K562 (cell line): ENCODE measurements around the gene PIM3. TPM values are rescaled to one million over a fixed set of nuclear protein-coding genes. Genes with fewer than 3 reads are reported as not detected.
A peak's percentile ranks its signal among the peaks of the same experiment; 100 is the strongest.

Experiments used
- ATAC-seq: fragments of 200-7000 bp; cut with Tn5 transposase; 3 replicates; pipeline ENCODE4 v1.9.1; 2020; ENCODE audit warnings: moderate library complexity
- BruUV-seq: library from RNA; stranded (reverse); fragments of 400-500 nt; replicated peaks from 2 replicates; lab custom pipeline; 2021; lab: Mats Ljungman, UMichigan
- CTCF ChIA-PET: fragments of 300-600 bp; formaldehyde crosslinking; extraction: SDS; loops from one replicate; lab custom pipeline; 2021; ENCODE audit warnings: low intra/inter-chr PET ratio; lab: Yijun Ruan, JAX
- POLR2A ChIA-PET: fragments of 300-600, 350-650 bp; sonication (Branson Sonifier 250); formaldehyde crosslinking; extraction: SDS; loops from one replicate; lab custom pipeline; 2021; ENCODE audit warnings: antibody characterized with exemption, inconsistent platforms; lab: Yijun Ruan, JAX
- DNase-seq, 4 experiments: peaks; one replicate each; pipeline versions ENCODE4 v3.0.0 to v3.0.0-alpha.2; 2011 to 2018; ENCODE audit warnings: low spot score in 3 of 4, mixed read lengths in 3 of 4; ENCODE audit errors: extremely low read depth in 1 of 4
- FAIRE-seq: peaks from 2 replicates; lab custom pipeline; 2011; peaks lifted over from hg19 to GRCh38; lab: Jason Lieb, UNC
- H2AFZ ChIP-seq: 2 replicates; pipeline ENCODE4 v1.6.0; 2011; ENCODE audit warnings: low read depth, low read length, control low read depth, inconsistent platforms
- H3K27ac ChIP-seq: fragments of 200-600 bp; 3 replicates; pipeline ENCODE4 v1.8.0; 2011; ENCODE audit warnings: low read depth, mild to moderate bottlenecking, control low read depth, inconsistent platforms, low read length, moderate library complexity, mixed read lengths; ENCODE audit errors: extremely low read depth
- H3K27me3 ChIP-seq, 2 experiments: fragments of 300-600 bp in 1 of 2; 2 replicates in 1 of 2; 3 replicates in 1 of 2; pipeline versions ENCODE4 v1.6.0 to v1.8.0; 2011; ENCODE audit warnings: inconsistent platforms in 2 of 2, low read length in 2 of 2, mild to moderate bottlenecking in 1 of 2, mixed read lengths in 1 of 2, moderate library complexity in 1 of 2; ENCODE audit not compliant: control insufficient read depth in 2 of 2, insufficient read depth in 2 of 2
- H3K36me3 ChIP-seq: fragments of 300-600 bp; 3 replicates; pipeline ENCODE4 v1.8.0; 2011; ENCODE audit warnings: mild to moderate bottlenecking, low read length, inconsistent platforms; ENCODE audit not compliant: control insufficient read depth, insufficient read depth
- H3K4me1 ChIP-seq, 2 experiments: fragments of 200-600 bp in 1 of 2; replicated peaks in 1 of 2; 2 replicates in 1 of 2; 3 replicates in 1 of 2; pipeline versions ENCODE4 v1.5.1 to v1.8.0; 2011; ENCODE audit warnings: inconsistent platforms in 2 of 2, low read length in 2 of 2, mild to moderate bottlenecking in 1 of 2, mixed read lengths in 1 of 2, moderate library complexity in 1 of 2; ENCODE audit not compliant: control insufficient read depth in 2 of 2, insufficient read depth in 2 of 2
- H3K4me2 ChIP-seq: 2 replicates; pipeline ENCODE4 v1.6.1; 2011; ENCODE audit warnings: low read length, control low read depth, inconsistent platforms, mixed read lengths; ENCODE audit not compliant: insufficient read depth
- H3K4me3 ChIP-seq: fragments of 200-600 bp; sonication (generic), shearing (Covaris generic); 2 replicates; pipeline ENCODE4 v1.5.1; 2016; ENCODE audit warnings: control low read depth, inconsistent platforms
- H3K79me2 ChIP-seq: fragments of 200-600 bp; 3 replicates; pipeline ENCODE4 v1.8.0; 2011; ENCODE audit warnings: low read length, inconsistent platforms; ENCODE audit not compliant: control insufficient read depth, insufficient read depth
- H3K9ac ChIP-seq, 2 experiments: 2 replicates each; pipeline versions ENCODE4 v1.6.0 to v1.6.1; 2011; ENCODE audit warnings: low read depth in 2 of 2, low read length in 2 of 2, control low read depth in 1 of 2, inconsistent platforms in 1 of 2, mild to moderate bottlenecking in 1 of 2, mixed read lengths in 1 of 2; ENCODE audit not compliant: insufficient read depth in 1 of 2
- H3K9me1 ChIP-seq: one replicate; pipeline ENCODE4 v1.6.0; 2011; ENCODE audit warnings: inconsistent platforms, mild to moderate bottlenecking, low read length, moderate library complexity; ENCODE audit not compliant: control insufficient read depth, insufficient read depth
- H3K9me3 ChIP-seq: replicated peaks from 2 replicates; pipeline ENCODE4 v1.5.1; 2011; ENCODE audit warnings: low read depth, low read length, inconsistent platforms; ENCODE audit not compliant: control insufficient read depth, insufficient read depth
- H4K20me1 ChIP-seq: replicated peaks from 2 replicates; pipeline ENCODE4 v1.6.1; 2011; ENCODE audit warnings: low read length, inconsistent platforms, mixed read lengths; ENCODE audit not compliant: control insufficient read depth, insufficient read depth
- DPF2 ChIP-seq: fragments of 450-650 bp; IDR thresholded peaks from 2 replicates; pipeline ENCODE4 v1.6.1; 2016
- NFE2L1 ChIP-seq: fragments of 450-650 bp; IDR thresholded peaks from 2 replicates; pipeline ENCODE4 v1.6.1; 2016; ENCODE audit warnings: missing genetic modification characterization, low read depth, mild to moderate bottlenecking, missing compliant biosample characterization, moderate library complexity, borderline replicate concordance
- NUFIP1 ChIP-seq: fragments of 450-650 bp; IDR thresholded peaks from 2 replicates; pipeline ENCODE4 v1.6.1; 2018; ENCODE audit not compliant: partially characterized antibody
- ZC3H8 ChIP-seq: fragments of 450-650 bp; IDR thresholded peaks from 2 replicates; pipeline ENCODE4 v1.6.1; 2017
- ZFX ChIP-seq: sonication (generic); formaldehyde crosslinking; IDR thresholded peaks from 2 replicates; pipeline ENCODE4 v1.8.0; 2022; ENCODE audit warnings: mild to moderate bottlenecking, missing genetic modification reagents, moderate library complexity
- ZNF217 ChIP-seq: sonication (generic); formaldehyde crosslinking; IDR thresholded peaks from 2 replicates; pipeline ENCODE4 v1.8.0; 2022; ENCODE audit warnings: mild to moderate bottlenecking, missing genetic modification reagents
- ZNF561 ChIP-seq: fragments of 450-650 bp; formaldehyde crosslinking; conservative IDR thresholded peaks from 2 replicates; pipeline ENCODE4 v1.4.0; 2020; ENCODE audit warnings: mild to moderate bottlenecking, moderate library complexity
- ZNF76 ChIP-seq: fragments of 250-450 bp; sonication (Bioruptor Pico); IDR thresholded peaks from 2 replicates; pipeline ENCODE4 v1.4.0; 2020; ENCODE audit warnings: mild to moderate bottlenecking, moderate library complexity, borderline replicate concordance
- WGBS: fragments of 100-300 bp; shearing (Covaris generic); methylation state at CpG from one replicate; pipeline ENCODE4 v1.1.6; 2016; ENCODE audit warnings: low coverage, mixed read lengths; ENCODE audit not compliant: insufficient coverage; ENCODE audit errors: missing lambda C conversion rate; 5-methylcytosine and 5-hydroxymethylcytosine counted together
- in situ Hi-C: fragments of 300-500 bp; cut with MboI; formaldehyde crosslinking; loops from 4 replicates; pipeline ENCODE4 v1.15.0; 2018; ENCODE audit warnings: inconsistent platforms, mixed read lengths
- intact Hi-C: fragments of 100-400 bp; cut with micrococcal nuclease; formaldehyde crosslinking; loops from 2 replicates; pipeline ENCODE4 v1.14.2; 2022
- polyA plus RNA-seq, 8 experiments: library from polyadenylated mRNA; depleted of rRNA in 4 of 8; stranded (reverse) in 5 of 8; unstranded in 3 of 8; fragments of >200 nt; fragmentation: Nextera tagmentation in 2 of 8; fragmentation: Illumina TruSeq in 1 of 8; extraction: Ambion mirVana in 2 of 8; extraction: Trizol in 1 of 8; gene quantifications; 2 replicates each; pipeline versions ENCODE4 v1.2.1 to v1.2.3, GENCODE V29; 2011 to 2014; ENCODE audit warnings: inconsistent platforms in 1 of 8, missing spikeins in 1 of 8
- total RNA-seq, 7 experiments: library from RNA; depleted of rRNA in 6 of 7; stranded (reverse); fragments of >200 nt in 6 of 7; fragmentation: Illumina TruSeq in 2 of 7; extraction: Trizol in 2 of 7; gene quantifications; 2 replicates each; pipeline versions ENCODE4 v1.2.1 to v1.2.3, GENCODE V29; 2011 to 2021; ENCODE audit warnings: low replicate concordance in 1 of 7

The PIM3 gene
- total and polyA plus RNA-seq, 9 of the 15 experiments (the other 6 are each of a cell fraction or from before 2014, with no cell fraction given), result 0.24 to 40.5 (median 5.3) TPM

- TF ChIP-seq NUFIP1, result no peak
- TF ChIP-seq DPF2, result 0 out of 2 replicates have a peak, but pooled peaks have one; percentile 31
Observed at GRCh38 chr22:49942565-49943404, 17.8 kb upstream of the PIM3 start (continued).

GRCh38 chr22:49943405-49943765 is 17.2 kb upstream of the PIM3 start:
- Histone ChIP-seq H3K27ac (no peak overlapping the region), H2AFZ (no peak overlapping the region), H3K4me2 (no peak overlapping the region), H3K36me3 (no peaks in the 10 kb centered on the region), H3K79me2 (no peaks in the 10 kb centered on the region), H3K4me3 (no peak overlapping the region), H4K20me1 (no peaks in the 10 kb centered on the region), H3K9ac (peak overlapping the region in 1 of 2 experiments; percentile 71; a peak in 2 of 4 replicates), H3K4me1 (peaks cover 8 to 66% of the 10 kb centered on the region in 2 experiments; a peak in 3 of 5 replicates), H3K9me3 (no peaks in the 10 kb centered on the region), H3K27me3 (no peaks in the 10 kb centered on the region), H3K9me1 (no peaks in the 10 kb centered on the region)
- FAIRE-seq (no peak), DNase-seq (no peak), ATAC-seq (no peak)
- intact Hi-C loops (no loop called here), in situ Hi-C loops (no loop called here)
- ChIA-PET CTCF (no interaction called here), POLR2A (interaction anchor here (0.6 to 0.9 kb wide), 3 partner anchors 15 to 59 kb away, joined by 3 to 5 read pairs (median 3); no protein-coding TSS in a partner anchor)
- BruUV-seq, result no TSS peak
- 46% methylated on average over 6 of the region's 11 CpGs for whole genome bisulfite sequencing
- TF ChIP-seq NFE2L1 (tag) (no peak), ZNF217 (CRISPR knock-in tag) (no peak), ZNF561 (CRISPR knock-in tag) (no peak), ZC3H8 (no peak), ZFX (CRISPR knock-in tag) (no peak), ZNF76 (CRISPR knock-in tag) (no peak)
